ENCODE results near the gene TAF15.

- TF ChIP-seq CTCF (IDR thresholded peaks at IDR 0.05; ENCODE audit: low read length) (no peak), EZH2 (IDR thresholded peaks at IDR 0.05; ENCODE audit: borderline replicate concordance, low read length) (no peak)
Observed at GRCh38 chr17:35872196-35872980, 63.1 kb downstream of the TAF15 start.

Data from OCI-LY1 (cell line).